Measurements from ENCODE around the gene FBXL13.
"Not testable (repeated sequence)": the region's sequence is repeated elsewhere in the genome, so short reads cannot be mapped to it uniquely, and the experiment has no call there.

FBXL13 gene

DNA sequence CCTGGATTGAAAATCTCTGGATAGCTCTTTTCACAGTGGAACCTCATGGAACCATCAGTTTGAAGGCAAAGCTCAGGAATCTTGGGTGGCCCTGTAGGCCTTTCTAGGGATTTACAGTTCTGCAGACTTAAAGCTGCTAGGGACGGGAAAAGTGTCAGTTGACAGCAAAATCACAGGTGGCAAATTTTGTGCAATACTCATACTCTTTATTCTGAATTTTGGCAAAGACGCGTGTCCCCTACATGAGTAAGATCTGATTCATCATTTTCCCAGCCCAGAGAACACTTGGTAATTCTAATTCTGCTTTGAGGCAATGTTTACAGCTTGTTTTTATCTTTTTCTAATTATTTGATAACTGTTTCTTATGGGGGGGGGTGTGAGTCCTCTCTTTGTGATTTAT lies 158.2 kb downstream of the FBXL13 start:
- no peak overlapping the region for H3K4me3 ChIP-seq (ENCODE audit: control insufficient read depth, low read depth, low read length)
- peak; percentile 92 for DNase-seq (ENCODE audit: low read depth)
- TF ChIP-seq, protein P1, sequence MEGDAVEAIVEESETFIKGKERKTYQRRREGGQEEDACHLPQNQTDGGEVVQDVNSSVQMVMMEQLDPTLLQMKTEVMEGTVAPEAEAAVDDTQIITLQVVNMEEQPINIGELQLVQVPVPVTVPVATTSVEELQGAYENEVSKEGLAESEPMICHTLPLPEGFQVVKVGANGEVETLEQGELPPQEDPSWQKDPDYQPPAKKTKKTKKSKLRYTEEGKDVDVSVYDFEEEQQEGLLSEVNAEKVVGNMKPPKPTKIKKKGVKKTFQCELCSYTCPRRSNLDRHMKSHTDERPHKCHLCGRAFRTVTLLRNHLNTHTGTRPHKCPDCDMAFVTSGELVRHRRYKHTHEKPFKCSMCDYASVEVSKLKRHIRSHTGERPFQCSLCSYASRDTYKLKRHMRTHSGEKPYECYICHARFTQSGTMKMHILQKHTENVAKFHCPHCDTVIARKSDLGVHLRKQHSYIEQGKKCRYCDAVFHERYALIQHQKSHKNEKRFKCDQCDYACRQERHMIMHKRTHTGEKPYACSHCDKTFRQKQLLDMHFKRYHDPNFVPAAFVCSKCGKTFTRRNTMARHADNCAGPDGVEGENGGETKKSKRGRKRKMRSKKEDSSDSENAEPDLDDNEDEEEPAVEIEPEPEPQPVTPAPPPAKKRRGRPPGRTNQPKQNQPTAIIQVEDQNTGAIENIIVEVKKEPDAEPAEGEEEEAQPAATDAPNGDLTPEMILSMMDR (conservative IDR thresholded peaks at IDR 0.05; ENCODE audit: control insufficient read depth, insufficient read depth, low read depth, low read length), result no peak

DNA sequence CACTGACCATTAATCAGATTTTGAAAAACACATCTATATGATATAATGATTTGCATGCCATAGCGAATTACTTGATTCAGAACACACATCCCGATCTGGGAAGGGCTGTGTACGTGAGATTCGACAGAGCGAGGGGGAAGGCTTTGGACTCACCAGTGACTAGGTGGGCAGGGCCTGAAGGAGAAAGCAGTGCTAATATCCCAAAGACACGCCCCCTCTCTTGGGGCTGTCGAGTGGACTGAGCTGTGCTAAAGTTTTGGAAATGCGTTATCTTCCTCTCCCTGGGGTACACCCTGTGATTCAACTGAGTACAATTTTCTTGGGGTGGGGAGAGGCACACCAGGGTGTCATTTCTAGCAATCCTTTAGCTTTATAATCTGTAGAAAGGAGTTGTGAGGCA lies 160.0 kb downstream of the FBXL13 start:
- H3K4me3 ChIP-seq (ENCODE audit: control insufficient read depth, low read depth, low read length), result peak overlapping the region; percentile 25
- DNase-seq (ENCODE audit: low read depth), result peak; percentile 91
- TF ChIP-seq, protein P1 (conservative IDR thresholded peaks at IDR 0.05; ENCODE audit: control insufficient read depth, insufficient read depth, low read depth, low read length), result no peak

DNA sequence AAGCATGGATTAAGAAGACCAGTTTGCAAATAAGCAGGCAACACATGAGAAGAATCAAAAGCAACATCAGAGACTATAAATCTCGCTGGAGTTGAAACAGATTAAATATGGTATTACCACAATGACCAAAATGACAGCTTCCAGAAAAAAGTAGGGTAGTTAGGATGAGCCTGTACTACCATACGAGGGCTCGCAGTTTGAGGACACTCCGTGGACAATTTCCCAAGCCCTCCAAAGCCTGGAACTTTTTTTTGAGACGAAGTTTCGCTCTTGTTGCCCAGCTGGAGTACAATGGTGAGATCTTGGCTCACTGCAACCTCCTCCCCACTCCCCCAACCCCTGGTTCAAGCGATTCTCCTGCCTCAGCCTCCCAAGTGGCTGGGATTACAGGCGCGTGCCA lies 160.8 kb downstream of the FBXL13 start:
- peak overlapping the region; percentile 54 for H3K4me3 ChIP-seq (ENCODE audit: control insufficient read depth, low read depth, low read length)
- DNase-seq (ENCODE audit: low read depth), result no peak
- TF ChIP-seq, protein P1 (conservative IDR thresholded peaks at IDR 0.05; ENCODE audit: control insufficient read depth, insufficient read depth, low read depth, low read length), result no peak

DNA sequence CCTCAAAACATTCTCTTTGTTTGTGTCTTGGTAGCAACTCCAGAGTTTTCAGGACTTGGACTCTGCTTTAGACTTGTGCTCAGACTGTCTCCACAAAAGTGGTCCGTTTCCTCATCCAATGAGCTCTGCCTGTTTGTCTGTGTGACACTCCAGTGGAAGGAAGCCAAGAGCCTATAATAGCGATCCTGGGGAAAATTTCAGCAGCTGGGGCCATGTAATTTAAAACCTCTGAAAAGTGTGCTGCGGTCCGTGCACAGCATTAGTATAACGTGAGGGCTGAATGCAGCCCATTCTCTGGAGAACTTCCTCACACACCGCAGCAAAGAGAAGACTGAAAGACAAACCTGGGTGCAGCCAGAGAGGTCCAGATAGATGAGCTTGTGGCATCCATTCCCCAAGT lies 161.9 kb downstream of the FBXL13 start, which contains the start of gene LRRC17:
LRRC17 (plus strand) TSS at position 259 of the 400 bp plus-strand sequence. CDS start 20,914 bp downstream, outside the sequence.
- TF ChIP-seq, protein P1 (conservative IDR thresholded peaks at IDR 0.05; ENCODE audit: control insufficient read depth, insufficient read depth, low read depth, low read length), result no peak
- peak; percentile 89 for DNase-seq (ENCODE audit: low read depth)
- H3K4me3 ChIP-seq (ENCODE audit: control insufficient read depth, low read depth, low read length), result peak within 1 kb of the TSS; percentile 54

DNA sequence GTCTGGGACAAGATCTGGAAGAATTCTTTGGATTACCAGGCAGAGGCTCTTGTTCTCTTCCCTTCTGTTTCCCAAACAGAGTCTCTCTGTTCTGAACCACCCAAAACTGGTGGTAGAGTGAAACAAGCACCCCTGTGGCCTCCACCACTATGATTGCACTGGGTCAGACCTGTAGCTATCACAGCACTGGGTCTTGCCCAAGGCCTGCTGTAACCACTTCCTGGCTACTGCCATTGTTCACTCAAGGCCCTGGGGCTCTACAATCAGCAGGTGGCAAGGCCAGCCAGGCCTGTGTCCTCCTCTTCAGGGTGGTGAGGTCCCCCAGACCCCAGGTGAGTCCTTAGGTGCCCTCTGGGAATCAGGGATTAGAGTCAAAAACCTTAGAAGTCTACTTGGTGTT lies 165.9 kb downstream of the FBXL13 start:
- TF ChIP-seq, protein P1 (conservative IDR thresholded peaks at IDR 0.05; ENCODE audit: control insufficient read depth, insufficient read depth, low read depth, low read length), result no peak
- no peak overlapping the region for H3K4me3 ChIP-seq (ENCODE audit: control insufficient read depth, low read depth, low read length)
- DNase-seq (ENCODE audit: low read depth), result no peak

DNA sequence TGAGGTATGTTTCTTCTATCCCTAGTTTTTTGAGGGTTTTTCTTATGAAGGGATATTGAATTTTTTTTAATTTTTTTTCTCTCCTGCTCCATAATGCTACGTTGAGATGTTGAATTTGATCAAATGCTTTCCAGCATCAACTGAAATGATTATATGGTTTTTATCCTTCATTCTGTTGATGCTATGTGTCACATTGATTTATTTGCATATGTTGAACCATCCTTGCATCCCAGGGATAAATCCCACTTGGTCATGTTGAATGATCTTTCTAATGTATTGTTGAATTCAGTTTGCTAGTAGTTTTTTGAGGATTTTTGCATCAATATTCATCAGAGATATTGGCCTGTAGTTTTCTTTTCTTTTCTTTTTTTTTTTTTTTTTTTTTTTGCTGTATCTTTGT lies 171.0 kb downstream of the FBXL13 start:
- H3K4me3 ChIP-seq (ENCODE audit: control insufficient read depth, low read depth, low read length); DNase-seq (ENCODE audit: low read depth): not testable (repeated sequence)

DNA sequence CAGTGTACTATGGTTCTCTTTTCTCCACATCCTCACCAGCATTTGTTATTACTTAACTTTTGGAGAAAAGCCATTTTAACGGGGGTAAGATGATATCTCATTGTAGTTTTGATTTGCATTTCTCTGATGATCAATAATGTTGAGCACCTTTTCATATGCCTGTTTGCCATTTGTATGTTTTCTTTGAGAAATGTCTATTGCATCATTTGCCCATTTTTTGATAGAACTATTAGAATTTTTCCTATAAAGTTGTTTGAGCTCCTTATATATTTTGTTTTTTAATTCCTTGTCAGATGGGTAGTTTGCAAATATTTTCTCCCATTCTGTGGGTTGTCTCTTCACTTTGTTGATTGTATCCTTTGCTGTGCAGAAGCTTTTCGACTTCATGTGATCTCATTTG lies 172.5 kb downstream of the FBXL13 start:
- H3K4me3 ChIP-seq (ENCODE audit: control insufficient read depth, low read depth, low read length); DNase-seq (ENCODE audit: low read depth): not testable (repeated sequence)

DNA sequence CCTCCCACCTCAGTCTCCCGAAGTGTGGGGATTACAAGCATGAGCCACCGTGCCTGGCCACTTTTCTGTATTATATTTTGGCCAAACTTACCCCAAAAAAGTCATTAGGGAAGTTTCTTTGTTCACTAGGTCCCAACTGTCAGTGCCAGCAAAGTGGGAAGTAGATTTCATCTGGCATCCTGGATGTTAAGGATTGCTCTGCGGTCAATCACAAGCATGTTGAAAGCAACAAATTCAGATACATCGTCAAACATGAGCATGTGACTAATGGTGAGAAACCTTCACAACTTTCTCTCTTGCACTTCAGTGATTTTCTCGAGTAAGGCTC lies 176.1 kb downstream of the FBXL13 start:
- H3K4me3 ChIP-seq (ENCODE audit: control insufficient read depth, low read depth, low read length), result no peak overlapping the region
- TF ChIP-seq, protein P1 (conservative IDR thresholded peaks at IDR 0.05; ENCODE audit: control insufficient read depth, insufficient read depth, low read depth, low read length), result no peak
- DNase-seq (ENCODE audit: low read depth), result no peak

All from fibroblast of mammary gland (primary cell).